HepG2 (cell line): Measurements from ENCODE around the gene DLAT. TPM values are rescaled to one million over a fixed set of nuclear protein-coding genes. Genes with fewer than 3 reads are reported as not detected.

Experiments
- ATAC-seq: fragments of 200-7000 bp; cut with Tn5 transposase; 3 replicates; pipeline ENCODE4 v1.9.1; 2020; ENCODE audit warnings: mild to moderate bottlenecking, moderate library complexity
- BruUV-seq: library from RNA; stranded (reverse); fragments of 400-500 nt; replicated peaks from 2 replicates; lab custom pipeline; 2021; lab: Mats Ljungman, UMichigan
- CTCF ChIA-PET: fragments of 300-600 bp; formaldehyde crosslinking; extraction: SDS; loops from one replicate; lab custom pipeline; 2021; ENCODE audit warnings: low total read pairs, inconsistent platforms, low intra/inter-chr PET ratio; lab: Yijun Ruan, JAX
- POLR2A ChIA-PET: fragments of 350-600 bp; sonication (Branson Sonifier 250); formaldehyde crosslinking; loops from one replicate; lab custom pipeline; 2020; ENCODE audit warnings: antibody characterized with exemption, inconsistent platforms; lab: Yijun Ruan, JAX
- DNase-seq: peaks from one replicate; pipeline ENCODE4 v3.0.0-alpha.2; 2015; ENCODE audit warnings: low spot score
- FAIRE-seq: peaks from 3 replicates; lab custom pipeline; 2011; peaks lifted over from hg19 to GRCh38; lab: Jason Lieb, UNC
- H2AFZ ChIP-seq: one replicate; pipeline ENCODE4 v1.6.1; 2011; ENCODE audit warnings: low read length, inconsistent platforms
- H3K27ac ChIP-seq: fragments of 300-600 bp; 3 replicates; pipeline ENCODE4 v1.8.0; 2011; ENCODE audit warnings: mixed run types, mild to moderate bottlenecking, mixed read lengths, low read length, inconsistent platforms; ENCODE audit not compliant: insufficient read depth; ENCODE audit errors: extremely low read length
- H3K27me3 ChIP-seq, 2 experiments: fragments of 200-600 bp in 1 of 2; 2 replicates in 1 of 2; 3 replicates in 1 of 2; pipeline versions ENCODE4 v1.6.0 to v1.8.0; 2011; ENCODE audit warnings: low read length in 2 of 2, mild to moderate bottlenecking in 2 of 2, moderate library complexity in 2 of 2, inconsistent platforms in 1 of 2; ENCODE audit not compliant: insufficient read depth in 2 of 2, control insufficient read depth in 1 of 2
- H3K36me3 ChIP-seq, 2 experiments: fragments of 200-600 bp in 1 of 2; replicated peaks in 1 of 2; 2 replicates in 1 of 2; 3 replicates in 1 of 2; pipeline versions ENCODE4 v1.5.1 to v1.8.0; 2011; ENCODE audit warnings: low read length in 2 of 2, inconsistent platforms in 1 of 2; ENCODE audit not compliant: insufficient read depth in 2 of 2, control insufficient read depth in 1 of 2
- H3K4me1 ChIP-seq: 2 replicates; pipeline ENCODE4 v1.5.1; 2012; ENCODE audit warnings: low read length, inconsistent platforms; ENCODE audit not compliant: insufficient read depth
- H3K4me2 ChIP-seq: 2 replicates; pipeline ENCODE4 v1.6.0; 2011; ENCODE audit warnings: low read depth, low read length, inconsistent platforms
- H3K4me3 ChIP-seq, 3 experiments: fragments of 200-600 bp in 1 of 3; sonication (generic), shearing (Covaris generic) in 1 of 3; replicated peaks in 1 of 3; 2 replicates each; pipeline ENCODE4 v1.5.1; 2011 to 2016; ENCODE audit warnings: low read length in 3 of 3, inconsistent platforms in 2 of 3, low read depth in 2 of 3, mild to moderate bottlenecking in 2 of 3, control low read depth in 1 of 3, mixed read lengths in 1 of 3; ENCODE audit not compliant: insufficient read depth in 1 of 3
- H3K79me2 ChIP-seq: one replicate; pipeline ENCODE4 v1.6.1; 2011; ENCODE audit warnings: low read length, inconsistent platforms; ENCODE audit not compliant: insufficient read depth
- H3K9ac ChIP-seq: 2 replicates; pipeline ENCODE4 v1.6.0; 2011; ENCODE audit warnings: mild to moderate bottlenecking, low read depth, low read length, inconsistent platforms; ENCODE audit not compliant: insufficient read depth
- H3K9me3 ChIP-seq: 2 replicates; pipeline ENCODE4 v1.5.1; 2012; ENCODE audit warnings: mild to moderate bottlenecking, low read length
- H4K20me1 ChIP-seq: 2 replicates; pipeline ENCODE4 v1.6.0; 2011; ENCODE audit warnings: inconsistent platforms, mild to moderate bottlenecking, low read length, moderate library complexity; ENCODE audit not compliant: insufficient read depth
- NFATC3 ChIP-seq: sonication (generic); formaldehyde crosslinking; IDR thresholded peaks from 2 replicates; pipeline ENCODE4 v1.5.1; 2020; ENCODE audit warnings: mild to moderate bottlenecking, missing genetic modification reagents
- NR0B2 ChIP-seq: sonication (generic); formaldehyde crosslinking; IDR thresholded peaks from 2 replicates; pipeline ENCODE4 v1.4.0; 2020; ENCODE audit warnings: mild to moderate bottlenecking, missing genetic modification reagents
- SMAD1 ChIP-seq: sonication (generic); formaldehyde crosslinking; IDR thresholded peaks from 2 replicates; pipeline ENCODE4 v1.4.0; 2020; ENCODE audit warnings: missing genetic modification reagents, low read depth, mild to moderate bottlenecking, borderline replicate concordance
- SP140L ChIP-seq: sonication (generic); formaldehyde crosslinking; IDR thresholded peaks from 2 replicates; pipeline ENCODE4 v1.4.0; 2020; ENCODE audit warnings: missing genetic modification reagents, borderline replicate concordance
- SP4 ChIP-seq: sonication (generic); formaldehyde crosslinking; IDR thresholded peaks from 2 replicates; pipeline ENCODE4 v1.8.1; 2023; ENCODE audit warnings: mild to moderate bottlenecking, missing genetic modification reagents
- ZNF549 ChIP-seq: sonication (generic); formaldehyde crosslinking; IDR thresholded peaks from 2 replicates; pipeline ENCODE4 v1.5.0; 2020; ENCODE audit warnings: missing genetic modification reagents
- ZNF557 ChIP-seq: sonication (generic); formaldehyde crosslinking; IDR thresholded peaks from 2 replicates; pipeline ENCODE4 v1.4.0; 2020; ENCODE audit warnings: missing genetic modification reagents
- ZNF704 ChIP-seq: sonication (generic); formaldehyde crosslinking; IDR thresholded peaks from 2 replicates; pipeline ENCODE4 v1.8.1; 2023; ENCODE audit warnings: mild to moderate bottlenecking, inconsistent platforms, moderate library complexity, missing genetic modification reagents, borderline replicate concordance
- WGBS: methylation state at CpG from one replicate; pipeline ENCODE4 v1.1.6; 2017; ENCODE audit warnings: low lambda C conversion rate; 5-methylcytosine and 5-hydroxymethylcytosine counted together
- in situ Hi-C: cut with HindIII; loops from 2 replicates; pipeline ENCODE4 v1.10.0; 2017; ENCODE audit warnings: low pct_unique_long_range_greater_than_20kb; ENCODE audit not compliant: extremely low pct_ligation_motif_present
- intact Hi-C: fragments of 100-400 bp; cut with micrococcal nuclease; formaldehyde crosslinking; loops from one replicate; pipeline ENCODE4 v1.10.0; 2022; ENCODE audit not compliant: unreplicated experiment
- polyA plus RNA-seq, 8 experiments: library from polyadenylated mRNA; depleted of rRNA in 3 of 8; stranded (reverse) in 7 of 8; unstranded in 1 of 8; fragments of >200 nt; fragmentation: Illumina TruSeq in 4 of 8; extraction: Trizol in 4 of 8; gene quantifications; 2 replicates each; pipeline versions ENCODE4 v1.2.1 to v1.2.3, GENCODE V29; 2011 to 2016; ENCODE audit warnings: low read depth in 4 of 8, missing spikeins in 1 of 8, mixed read lengths in 1 of 8; ENCODE audit not compliant: insufficient read depth in 1 of 8
- total RNA-seq, 5 experiments: library from RNA; depleted of rRNA; stranded (reverse); fragments of >200 nt; fragmentation: Illumina TruSeq; extraction: Trizol; gene quantifications; 2 replicates each; pipeline ENCODE4 v1.2.3, GENCODE V29; 2016; ENCODE audit warnings: low read depth in 1 of 5

The DLAT gene
- total and polyA plus RNA-seq, 2 of the 13 experiments (the other 11 are each of a cell fraction or from before 2014, with no cell fraction given): 26.4 to 62.2 TPM

GRCh38 chr11:111980062-111980461 lies 45.1 kb upstream of the DLAT start:
- POLR2A ChIA-PET: no interaction called here
- FAIRE-seq: no peak

More at GRCh38 chr11:111980062-111980461, 45.1 kb upstream of the DLAT start:
- DNase-seq (no peak), ATAC-seq (no peak)
- WGBS: 94% methylated on average over 3 of the region's 3 CpGs
- BruUV-seq: no TSS peak
- Histone ChIP-seq H4K20me1 (no peaks in the 10 kb centered on the region), H3K79me2 (no peaks in the 10 kb centered on the region), H3K27me3 (no peaks in the 10 kb centered on the region), H2AFZ (no peak overlapping the region), H3K4me1 (peaks cover 30% of the 10 kb centered on the region), H3K36me3 (peaks cover 1 to 27% of the 10 kb centered on the region in 2 experiments; a peak in 4 of 5 replicates), H3K4me2 (no peak overlapping the region), H3K4me3 (no peak overlapping the region), H3K27ac (no peak overlapping the region), H3K9me3 (no peaks in the 10 kb centered on the region), H3K9ac (no peak overlapping the region)
- intact Hi-C loops: no loop called here
- in situ Hi-C loops: no loop called here
- CTCF ChIA-PET: no interaction called here
- no peak for TF ChIP-seq NR0B2 (CRISPR knock-in tag)
- no peak for TF ChIP-seq ZNF557 (CRISPR knock-in tag)
- TF ChIP-seq NFATC3 (CRISPR knock-in tag): no peak
- no peak for TF ChIP-seq ZNF549
- TF ChIP-seq SP140L (CRISPR knock-in tag): no peak
- no peak for TF ChIP-seq ZNF704 (CRISPR knock-in tag)
- no peak for TF ChIP-seq SP4 (CRISPR knock-in tag)
- TF ChIP-seq SMAD1 (CRISPR knock-in tag): no peak
